ENCODE results near the gene HIPK2. TPM values are rescaled to one million over a fixed set of nuclear protein-coding genes. Genes with fewer than 3 reads are reported as not detected.

Gene HIPK2
- total and polyA plus RNA-seq, 7 donors = 2.4 to 15.7 (median 7.9) TPM

- intact Hi-C loops (cut with DNase I) = no loop called here
- TF ChIP-seq EP300 (IDR thresholded peaks at IDR 0.05) = no peak
- no peak for TF ChIP-seq POLR2AphosphoS5 (IDR thresholded peaks at IDR 0.05)
- no peak for TF ChIP-seq POLR2A (IDR thresholded peaks at IDR 0.05)
- TF ChIP-seq, protein P1, sequence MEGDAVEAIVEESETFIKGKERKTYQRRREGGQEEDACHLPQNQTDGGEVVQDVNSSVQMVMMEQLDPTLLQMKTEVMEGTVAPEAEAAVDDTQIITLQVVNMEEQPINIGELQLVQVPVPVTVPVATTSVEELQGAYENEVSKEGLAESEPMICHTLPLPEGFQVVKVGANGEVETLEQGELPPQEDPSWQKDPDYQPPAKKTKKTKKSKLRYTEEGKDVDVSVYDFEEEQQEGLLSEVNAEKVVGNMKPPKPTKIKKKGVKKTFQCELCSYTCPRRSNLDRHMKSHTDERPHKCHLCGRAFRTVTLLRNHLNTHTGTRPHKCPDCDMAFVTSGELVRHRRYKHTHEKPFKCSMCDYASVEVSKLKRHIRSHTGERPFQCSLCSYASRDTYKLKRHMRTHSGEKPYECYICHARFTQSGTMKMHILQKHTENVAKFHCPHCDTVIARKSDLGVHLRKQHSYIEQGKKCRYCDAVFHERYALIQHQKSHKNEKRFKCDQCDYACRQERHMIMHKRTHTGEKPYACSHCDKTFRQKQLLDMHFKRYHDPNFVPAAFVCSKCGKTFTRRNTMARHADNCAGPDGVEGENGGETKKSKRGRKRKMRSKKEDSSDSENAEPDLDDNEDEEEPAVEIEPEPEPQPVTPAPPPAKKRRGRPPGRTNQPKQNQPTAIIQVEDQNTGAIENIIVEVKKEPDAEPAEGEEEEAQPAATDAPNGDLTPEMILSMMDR (IDR thresholded peaks at IDR 0.05) = no peak
- 96 to 97% methylated on average over 11 of the region's 11 CpGs for WGBS, 2 donors
- no peaks in the 10 kb centered on the region for H3K27me3 ChIP-seq
- H3K4me1 ChIP-seq = no peaks in the 10 kb centered on the region
- H3K9me3 ChIP-seq = no peaks in the 10 kb centered on the region
- no peak overlapping the region for H3K4me3 ChIP-seq
- no peak for DNase-seq
- no peak overlapping the region for H3K27ac ChIP-seq
- peaks cover 0 to 69% (median 14%) of the 10 kb centered on the region in 4 donors for H3K36me3 ChIP-seq
These were observed 201.4 kb downstream of the HIPK2 start for GRCh38 chr7:139576179-139576973.

- H3K9me3 ChIP-seq = no peaks in the 10 kb centered on the region
- no peak for DNase-seq
- H3K4me3 ChIP-seq = no peak overlapping the region
- H3K36me3 ChIP-seq = peaks cover 0 to 58% (median 11%) of the 10 kb centered on the region in 4 donors
- no peak for TF ChIP-seq POLR2A (IDR thresholded peaks at IDR 0.05)
- TF ChIP-seq, protein P1 (IDR thresholded peaks at IDR 0.05) = no peak
- no peak for TF ChIP-seq EP300 (IDR thresholded peaks at IDR 0.05)
- no peak for TF ChIP-seq POLR2AphosphoS5 (IDR thresholded peaks at IDR 0.05)
- H3K4me1 ChIP-seq = no peaks in the 10 kb centered on the region
- WGBS, 2 donors = 96 to 97% methylated on average over 6 of the region's 6 CpGs
- intact Hi-C loops (cut with DNase I) = no loop called here
- H3K27ac ChIP-seq = no peak overlapping the region
- H3K27me3 ChIP-seq = no peaks in the 10 kb centered on the region
These were observed 202.5 kb downstream of the HIPK2 start for GRCh38 chr7:139575338-139575680.

GRCh38 chr7:139574618-139575337 is 203.0 kb downstream of the HIPK2 start:
- intact Hi-C loops (cut with DNase I) = no loop called here
- DNase-seq = no peak
- Histone ChIP-seq H3K4me3 (no peak overlapping the region), H3K4me1 (no peaks in the 10 kb centered on the region), H3K27me3 (no peaks in the 10 kb centered on the region), H3K36me3 (peaks cover 0 to 53% (median 11%) of the 10 kb centered on the region in 4 donors), H3K27ac (no peak overlapping the region), H3K9me3 (no peaks in the 10 kb centered on the region)
- 93 to 95% methylated on average over 16 of the region's 16 CpGs for WGBS, 2 donors
- TF ChIP-seq POLR2AphosphoS5 (IDR thresholded peaks at IDR 0.05) = no peak
- TF ChIP-seq EP300 (IDR thresholded peaks at IDR 0.05) = no peak

GRCh38 chr7:139573871-139574270 is 203.9 kb downstream of the HIPK2 start:
- intact Hi-C loops (cut with DNase I) = no loop called here
- Histone ChIP-seq H3K4me1 (no peaks in the 10 kb centered on the region), H3K9me3 (no peaks in the 10 kb centered on the region), H3K36me3 (peaks cover 0 to 44% (median 11%) of the 10 kb centered on the region in 4 donors), H3K27me3 (no peaks in the 10 kb centered on the region), H3K27ac (no peak overlapping the region), H3K4me3 (no peak overlapping the region)
- TF ChIP-seq, protein P1 (IDR thresholded peaks at IDR 0.05) = no peak
- TF ChIP-seq POLR2AphosphoS5 (IDR thresholded peaks at IDR 0.05) (no peak), POLR2A (IDR thresholded peaks at IDR 0.05) (no peak), EP300 (IDR thresholded peaks at IDR 0.05) (no peak)
- DNase-seq = no peak
- 96 to 97% methylated on average over 9 of the region's 9 CpGs for WGBS, 2 donors

DNA sequence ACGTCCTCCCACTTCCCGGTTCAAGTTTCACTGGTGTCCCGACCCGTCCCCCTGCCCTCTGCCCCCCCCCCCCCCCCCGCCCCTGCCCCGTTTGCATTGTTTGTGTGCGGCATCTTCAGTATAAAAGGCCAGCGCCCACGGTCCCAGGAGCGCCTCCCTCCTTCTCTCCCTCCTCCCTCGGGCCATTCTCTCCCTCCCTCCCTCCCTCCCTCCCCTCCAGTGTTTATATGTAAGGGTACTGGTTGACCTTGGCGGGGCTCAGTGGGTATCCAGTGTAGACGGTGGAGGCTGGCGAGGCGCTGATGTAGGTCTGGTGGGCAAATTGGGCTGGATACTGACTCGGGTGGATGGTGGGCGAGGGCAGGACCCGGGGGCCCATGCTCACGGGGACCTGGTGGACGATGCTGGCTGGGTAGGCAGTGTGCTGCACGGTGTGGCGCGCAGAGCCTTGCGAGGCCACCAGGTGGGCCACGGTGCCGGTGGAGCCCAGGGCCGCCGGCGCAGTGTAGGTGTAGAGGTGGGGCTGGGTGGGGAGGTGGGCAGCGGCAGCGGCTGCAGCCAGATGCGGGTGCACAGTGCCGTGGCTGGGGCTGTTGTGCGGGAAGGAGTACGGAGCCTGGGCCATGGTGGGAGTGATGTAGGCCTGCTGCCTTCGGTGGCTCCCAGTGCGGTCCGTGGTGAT is 205.0 kb downstream of the HIPK2 start:
- H3K4me1 ChIP-seq = no peaks in the 10 kb centered on the region
- H3K36me3 ChIP-seq = peaks cover 0 to 36% (median 11%) of the 10 kb centered on the region in 4 donors
- no peak for DNase-seq
- TF ChIP-seq EP300 (IDR thresholded peaks at IDR 0.05) (no peak), POLR2A (IDR thresholded peaks at IDR 0.05) (no peak), POLR2AphosphoS5 (IDR thresholded peaks at IDR 0.05) (no peak)
- no peak overlapping the region for H3K27ac ChIP-seq
- intact Hi-C loops (cut with DNase I) = no loop called here
- no peaks in the 10 kb centered on the region for H3K9me3 ChIP-seq
- H3K4me3 ChIP-seq = no peak overlapping the region
- WGBS, 2 donors = 94 to 96% methylated on average over 38 of the region's 38 CpGs
- no peaks in the 10 kb centered on the region for H3K27me3 ChIP-seq
